Endodermal cell (in vitro differentiated cells): ENCODE data around the gene SUPT20HL2. TPM values are rescaled to one million over a fixed set of nuclear protein-coding genes. Genes with fewer than 3 reads are reported as not detected.

Source experiments
- DNase-seq: peaks from one replicate; pipeline ENCODE4 v3.0.0-alpha.2; 2017
- H3K27ac ChIP-seq: 2 replicates; pipeline ENCODE4 v1.5.1; 2013; ENCODE audit warnings: mild to moderate bottlenecking, low read depth, low read length, moderate library complexity
- H3K27me3 ChIP-seq: 2 replicates; pipeline ENCODE4 v1.6.1; 2013; ENCODE audit warnings: mild to moderate bottlenecking, low read length, moderate library complexity; ENCODE audit not compliant: insufficient read depth, control insufficient read depth, poor library complexity, severe bottlenecking
- H3K36me3 ChIP-seq: 2 replicates; pipeline ENCODE4 v1.7.0; 2013; ENCODE audit warnings: mild to moderate bottlenecking, low read length, moderate library complexity; ENCODE audit not compliant: control insufficient read depth, insufficient read depth
- H3K4me1 ChIP-seq: one replicate; pipeline ENCODE4 v1.7.0; 2013; ENCODE audit warnings: low read length; ENCODE audit not compliant: control insufficient read depth, insufficient read depth
- H3K4me3 ChIP-seq: 2 replicates; pipeline ENCODE4 v1.5.1; 2013; ENCODE audit warnings: mild to moderate bottlenecking, low read length, moderate library complexity
- H3K9ac ChIP-seq: 2 replicates; pipeline ENCODE4 v1.6.1; 2013; ENCODE audit warnings: mild to moderate bottlenecking, low read length, moderate library complexity; ENCODE audit not compliant: poor library complexity, severe bottlenecking; ENCODE audit errors: extremely low read depth
- H3K9me3 ChIP-seq: 2 replicates; pipeline ENCODE4 v1.6.1; 2013; ENCODE audit warnings: mild to moderate bottlenecking, low read length, moderate library complexity; ENCODE audit not compliant: control insufficient read depth
- H3K27ac Mint-ChIP-seq: 2 replicates; pipeline ENCODE4 v1.8.0; 2020; ENCODE audit warnings: mixed read lengths
- H3K27me3 Mint-ChIP-seq: 2 replicates; pipeline ENCODE4 v1.8.0; 2021; ENCODE audit warnings: mild to moderate bottlenecking, mixed read lengths; ENCODE audit not compliant: insufficient read depth
- H3K36me3 Mint-ChIP-seq: 2 replicates; pipeline ENCODE4 v1.8.0; 2020; ENCODE audit warnings: low read depth, mixed read lengths
- H3K4me1 Mint-ChIP-seq: 2 replicates; pipeline ENCODE4 v1.8.0; 2020; ENCODE audit warnings: mixed read lengths
- H3K4me3 Mint-ChIP-seq: 2 replicates; pipeline ENCODE4 v1.8.0; 2020; ENCODE audit warnings: mild to moderate bottlenecking, moderate library complexity, mixed read lengths
- H3K9me3 Mint-ChIP-seq: 2 replicates; pipeline ENCODE4 v1.8.0; 2020; ENCODE audit warnings: mild to moderate bottlenecking, mixed read lengths
- WGBS, 2 experiments: methylation state at CpG; one replicate each; pipeline versions ENCODE4 v1.1.5 to v1.1.7; 2013; ENCODE audit warnings: missing lambda C conversion rate in 2 of 2, mixed read lengths in 1 of 2; ENCODE audit not compliant: insufficient coverage in 1 of 2, insufficient read length in 1 of 2; 5-methylcytosine and 5-hydroxymethylcytosine counted together
- total RNA-seq, 2 donors: library from RNA; stranded (reverse); fragmentation: NEBNext Ultra II Directional in 1 of 2; extraction: Animal tissue kit (Norgen Biotek cat#: 25700) in 1 of 2; gene quantifications; 2 replicates in 1 of 2; 3 replicates in 1 of 2; pipeline ENCODE4 v1.2.1, GENCODE V29; 2021
- TF ChIP-seq, protein P1 (sequence below): fragments of 200-600 bp; sonication (generic); conservative IDR thresholded peaks from 2 replicates; pipeline ENCODE4 v1.5.0; 2021; ENCODE audit warnings: antibody characterized with exemption, mild to moderate bottlenecking

Gene SUPT20HL2
- total RNA-seq, 2 donors from 2014 or later = not detected

DNA sequence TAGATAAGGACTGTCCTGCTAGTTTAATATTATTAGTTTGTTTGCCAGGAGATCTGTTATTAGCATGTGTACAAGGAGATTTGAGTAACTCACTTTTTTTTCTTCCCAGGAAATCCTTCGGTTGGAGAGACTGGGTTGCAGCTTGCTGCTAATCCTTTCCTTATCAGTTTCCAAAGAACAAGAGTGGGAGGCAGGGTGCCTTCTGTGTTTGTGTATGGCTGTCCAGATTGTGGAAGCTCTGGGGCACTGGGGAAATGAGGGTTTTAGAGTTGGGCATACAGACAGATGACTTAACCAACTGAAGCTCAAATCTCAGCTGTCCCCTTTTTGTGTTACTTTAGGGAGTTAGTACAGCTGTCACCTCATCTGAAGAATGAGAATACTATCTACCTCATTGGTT, 34.0 kb upstream of the SUPT20HL2 start:
- Histone ChIP-seq H3K9me3 (no peaks in the 10 kb centered on the region), H3K27ac (no peak overlapping the region), H3K27me3 (no peaks in the 10 kb centered on the region), H3K36me3 (no peaks in the 10 kb centered on the region), H3K4me1 (no peaks in the 10 kb centered on the region), H3K4me3 (no peak overlapping the region), H3K9ac (no peak overlapping the region)
- Mint-ChIP-seq H3K27me3 (no peaks in the 10 kb centered on the region), H3K4me1 (peaks cover 22% of the 10 kb centered on the region), H3K9me3 (no peaks in the 10 kb centered on the region), H3K36me3 (no peaks in the 10 kb centered on the region), H3K27ac (peak overlapping the region; percentile 32), H3K4me3 (no peak overlapping the region)
- TF ChIP-seq, protein P1, sequence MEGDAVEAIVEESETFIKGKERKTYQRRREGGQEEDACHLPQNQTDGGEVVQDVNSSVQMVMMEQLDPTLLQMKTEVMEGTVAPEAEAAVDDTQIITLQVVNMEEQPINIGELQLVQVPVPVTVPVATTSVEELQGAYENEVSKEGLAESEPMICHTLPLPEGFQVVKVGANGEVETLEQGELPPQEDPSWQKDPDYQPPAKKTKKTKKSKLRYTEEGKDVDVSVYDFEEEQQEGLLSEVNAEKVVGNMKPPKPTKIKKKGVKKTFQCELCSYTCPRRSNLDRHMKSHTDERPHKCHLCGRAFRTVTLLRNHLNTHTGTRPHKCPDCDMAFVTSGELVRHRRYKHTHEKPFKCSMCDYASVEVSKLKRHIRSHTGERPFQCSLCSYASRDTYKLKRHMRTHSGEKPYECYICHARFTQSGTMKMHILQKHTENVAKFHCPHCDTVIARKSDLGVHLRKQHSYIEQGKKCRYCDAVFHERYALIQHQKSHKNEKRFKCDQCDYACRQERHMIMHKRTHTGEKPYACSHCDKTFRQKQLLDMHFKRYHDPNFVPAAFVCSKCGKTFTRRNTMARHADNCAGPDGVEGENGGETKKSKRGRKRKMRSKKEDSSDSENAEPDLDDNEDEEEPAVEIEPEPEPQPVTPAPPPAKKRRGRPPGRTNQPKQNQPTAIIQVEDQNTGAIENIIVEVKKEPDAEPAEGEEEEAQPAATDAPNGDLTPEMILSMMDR = no peak
- WGBS, 2 experiments = 43% methylated on average over 1 of the region's 1 CpG; no CpG with 5 or more reads in 1 of the 2 experiments
- DNase-seq = no peak

DNA sequence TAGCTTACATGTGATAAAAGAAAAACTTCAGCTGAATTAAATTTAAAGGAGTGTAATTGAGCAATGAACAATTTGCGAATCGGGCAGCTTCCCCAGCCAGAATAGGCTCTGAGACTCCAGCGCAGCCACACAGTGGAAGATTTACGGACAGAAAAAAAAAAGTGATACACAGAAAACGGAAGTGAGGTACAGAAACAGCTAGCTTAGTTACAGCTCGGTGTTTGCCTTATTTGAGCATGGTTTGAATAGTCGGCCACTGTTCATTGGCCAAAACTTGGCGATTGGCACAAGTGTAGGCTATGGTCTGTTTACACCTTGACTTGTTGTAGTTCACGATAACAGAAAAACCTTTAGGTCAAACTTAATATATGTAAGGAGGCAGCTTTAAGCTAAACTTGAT, 29.9 kb upstream of the SUPT20HL2 start:
- Mint-ChIP-seq H3K27me3 (peaks cover 5% of the 10 kb centered on the region), H3K4me1 (peaks cover 22% of the 10 kb centered on the region), H3K36me3 (no peaks in the 10 kb centered on the region), H3K4me3 (no peak overlapping the region), H3K9me3 (no peaks in the 10 kb centered on the region), H3K27ac (no peak overlapping the region)
- Histone ChIP-seq H3K9me3 (no peaks in the 10 kb centered on the region), H3K27me3 (no peaks in the 10 kb centered on the region), H3K4me3 (no peak overlapping the region), H3K36me3 (no peaks in the 10 kb centered on the region), H3K27ac (no peak overlapping the region), H3K9ac (no peak overlapping the region), H3K4me1 (no peaks in the 10 kb centered on the region)
- TF ChIP-seq, protein P1 = no peak
- no peak for DNase-seq
- 95 to 96% methylated on average over 5 to 9 of the region's 9 CpGs for WGBS, 2 experiments

DNA sequence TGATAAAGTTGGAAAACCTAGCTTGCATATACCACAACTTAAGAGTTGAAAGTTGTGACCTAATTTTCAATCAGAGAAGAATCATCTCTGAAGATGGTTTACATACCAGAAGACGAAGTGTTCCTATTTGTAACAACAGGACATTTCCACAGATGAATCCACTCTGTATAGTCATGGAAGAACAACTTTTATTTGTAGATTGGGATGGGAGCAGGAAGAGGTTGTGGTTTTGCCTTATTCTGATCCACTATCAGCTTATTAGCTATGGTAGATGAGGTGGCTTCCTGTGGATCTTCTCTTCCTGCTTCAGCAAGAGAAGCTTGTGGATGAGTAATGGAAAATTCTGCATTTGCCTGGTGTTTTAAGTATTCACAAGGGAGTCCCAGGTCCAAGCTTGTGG, 27.9 kb upstream of the SUPT20HL2 start:
- no peaks in the 10 kb centered on the region for H3K4me1 ChIP-seq
- no peak overlapping the region for H3K9ac ChIP-seq
- no peak for DNase-seq
- no peak overlapping the region for H3K4me3 ChIP-seq
- no peak overlapping the region for H3K27ac ChIP-seq
- Mint-ChIP-seq H3K27me3 (peaks cover 5% of the 10 kb centered on the region), H3K4me1 (peaks cover 12% of the 10 kb centered on the region), H3K36me3 (no peaks in the 10 kb centered on the region), H3K9me3 (no peaks in the 10 kb centered on the region), H3K27ac (no peak overlapping the region), H3K4me3 (no peak overlapping the region)
- 100% methylated on average over 1 of the region's 1 CpG; no CpG with 5 or more reads in 1 of the 2 experiments for WGBS, 2 experiments
- no peaks in the 10 kb centered on the region for H3K36me3 ChIP-seq
- no peaks in the 10 kb centered on the region for H3K9me3 ChIP-seq
- H3K27me3 ChIP-seq = no peaks in the 10 kb centered on the region
- TF ChIP-seq, protein P1 = no peak
